LNCAP (cell line): Measurements from ENCODE around the gene ABO.

Source experiments
- TF ChIP-seq, protein P1 (sequence below): fragments of 450-650 bp; IDR thresholded peaks from 2 replicates; pipeline ENCODE4 v1.5.1; 2017; ENCODE audit warnings: mild to moderate bottlenecking

ABO gene

DNA sequence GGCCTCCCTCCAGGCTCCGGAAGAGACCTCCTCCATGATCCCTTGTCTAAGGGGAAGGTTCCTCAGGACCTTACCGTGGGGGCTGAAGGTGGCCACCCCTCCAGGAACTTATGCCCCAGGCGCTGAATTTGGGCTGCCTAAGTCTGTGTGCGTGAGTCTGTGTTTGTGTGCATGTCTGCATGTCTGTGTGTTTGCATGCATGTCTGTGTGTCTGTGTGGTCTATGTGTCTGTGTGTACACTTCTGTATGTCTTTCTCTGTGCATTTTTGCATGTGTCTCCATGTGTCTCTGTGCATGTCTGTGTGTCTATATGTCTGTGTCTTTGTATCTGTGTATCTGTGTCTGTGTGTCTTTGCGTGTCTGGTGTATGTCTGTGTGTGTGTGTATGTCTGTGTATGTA, 20.5 kb downstream of the ABO start:
- TF ChIP-seq, protein P1, sequence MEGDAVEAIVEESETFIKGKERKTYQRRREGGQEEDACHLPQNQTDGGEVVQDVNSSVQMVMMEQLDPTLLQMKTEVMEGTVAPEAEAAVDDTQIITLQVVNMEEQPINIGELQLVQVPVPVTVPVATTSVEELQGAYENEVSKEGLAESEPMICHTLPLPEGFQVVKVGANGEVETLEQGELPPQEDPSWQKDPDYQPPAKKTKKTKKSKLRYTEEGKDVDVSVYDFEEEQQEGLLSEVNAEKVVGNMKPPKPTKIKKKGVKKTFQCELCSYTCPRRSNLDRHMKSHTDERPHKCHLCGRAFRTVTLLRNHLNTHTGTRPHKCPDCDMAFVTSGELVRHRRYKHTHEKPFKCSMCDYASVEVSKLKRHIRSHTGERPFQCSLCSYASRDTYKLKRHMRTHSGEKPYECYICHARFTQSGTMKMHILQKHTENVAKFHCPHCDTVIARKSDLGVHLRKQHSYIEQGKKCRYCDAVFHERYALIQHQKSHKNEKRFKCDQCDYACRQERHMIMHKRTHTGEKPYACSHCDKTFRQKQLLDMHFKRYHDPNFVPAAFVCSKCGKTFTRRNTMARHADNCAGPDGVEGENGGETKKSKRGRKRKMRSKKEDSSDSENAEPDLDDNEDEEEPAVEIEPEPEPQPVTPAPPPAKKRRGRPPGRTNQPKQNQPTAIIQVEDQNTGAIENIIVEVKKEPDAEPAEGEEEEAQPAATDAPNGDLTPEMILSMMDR: no peak

- TF ChIP-seq, protein P1: no peak
Measured at GRCh38 chr9:133253268-133253667, 21.7 kb downstream of the ABO start.

DNA sequence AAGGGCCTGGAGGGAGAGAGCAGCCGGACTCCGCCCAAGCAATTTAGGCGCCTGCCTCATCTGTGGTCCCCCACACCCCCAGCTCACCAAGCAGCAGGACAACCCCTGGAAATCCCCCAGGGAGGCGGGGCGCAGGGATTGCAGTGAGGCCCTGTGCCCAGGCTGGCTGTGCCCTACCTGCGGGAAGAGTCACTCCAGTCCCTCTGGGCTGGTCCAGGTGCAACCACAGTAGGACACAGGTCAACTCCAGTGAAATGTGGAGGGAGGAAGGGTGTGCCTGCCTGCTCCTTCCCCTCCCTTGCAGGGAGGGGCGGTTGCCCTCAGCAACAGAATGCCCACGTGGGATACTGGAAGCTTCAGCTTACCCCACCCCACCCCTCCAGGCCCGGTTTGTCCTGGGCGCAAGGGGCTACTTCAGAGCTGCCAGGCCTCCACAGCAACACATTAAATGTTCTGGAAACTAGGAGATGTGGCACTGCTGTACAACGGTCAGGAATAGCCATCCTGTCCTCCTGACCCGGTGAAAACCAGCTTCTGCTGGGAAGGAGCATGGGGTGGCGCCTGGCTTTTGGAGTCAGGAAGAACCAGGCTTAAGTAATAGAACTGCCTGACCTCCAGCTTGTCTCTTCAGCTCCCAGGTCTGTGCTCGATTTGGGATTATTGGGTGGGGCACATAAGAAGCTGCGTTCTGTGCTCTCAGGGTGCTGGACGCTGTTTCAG, 22.5 kb downstream of the ABO start:
- TF ChIP-seq, protein P1: no peak

DNA sequence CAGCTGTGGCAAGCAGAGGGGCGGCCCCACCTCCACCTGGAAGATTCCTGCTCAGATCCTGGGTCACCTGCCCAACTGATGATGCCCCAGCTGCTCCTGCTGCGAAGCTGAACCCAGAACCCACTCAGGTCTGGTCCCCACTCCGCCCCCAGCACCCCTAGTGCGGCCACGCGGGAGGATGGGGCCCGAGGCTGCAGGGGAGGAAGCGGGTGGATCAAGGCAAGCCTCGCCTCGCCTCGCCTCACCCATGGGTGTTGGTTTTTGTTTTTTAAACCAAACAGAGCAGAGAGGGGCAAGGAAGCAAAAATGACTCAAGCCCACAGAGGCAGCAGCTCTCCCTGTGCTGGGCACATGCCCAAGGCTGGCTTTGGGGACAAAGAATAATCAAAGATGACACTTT, 23.2 kb downstream of the ABO start:
- TF ChIP-seq, protein P1: no peak

DNA sequence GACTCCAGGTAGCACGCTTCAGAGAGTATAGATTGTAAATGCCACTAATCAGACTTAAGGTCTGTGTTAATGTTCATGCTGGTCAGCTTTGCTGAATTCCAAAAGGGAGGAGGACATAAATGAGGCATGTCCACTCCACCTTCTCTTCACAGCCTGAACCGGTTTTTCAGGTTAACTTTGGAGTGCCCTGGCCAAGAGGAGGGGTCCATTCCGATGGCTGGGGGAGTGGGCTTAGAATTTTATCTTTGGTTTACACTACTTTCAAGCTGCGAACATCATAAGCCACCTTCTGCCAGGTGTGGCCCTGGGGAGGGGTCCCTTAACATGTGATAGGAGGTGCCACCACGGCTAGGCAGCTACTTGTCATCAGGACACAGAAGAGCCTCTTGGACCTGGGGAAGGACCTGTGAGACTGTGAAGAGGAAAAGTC, 24.2 kb downstream of the ABO start:
- TF ChIP-seq, protein P1: no peak

DNA sequence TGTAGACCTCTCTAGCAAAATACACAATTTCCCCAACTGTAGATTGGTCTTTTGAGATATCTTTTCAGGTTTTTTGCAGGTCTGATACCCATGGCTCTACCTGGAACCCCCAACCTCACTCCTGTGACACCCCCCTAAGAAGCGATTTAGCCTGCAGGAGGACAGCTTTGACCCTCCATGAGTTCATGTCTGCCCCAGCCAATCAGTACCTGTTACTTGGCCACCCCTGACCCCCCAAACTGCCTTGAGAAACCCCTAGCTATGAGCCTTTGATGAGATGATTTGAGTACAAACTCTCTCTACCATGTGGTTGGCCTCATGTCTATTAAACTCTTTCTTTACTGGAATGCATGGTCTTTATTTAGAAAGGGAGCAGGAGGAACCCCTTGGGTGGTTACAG, 25.7 kb downstream of the ABO start:
- TF ChIP-seq, protein P1: no peak

GRCh38 chr9:133248726-133249295, 26.2 kb downstream of the ABO start:
- TF ChIP-seq, protein P1: no peak
